Islet of Langerhans (tissue), 1 donor: Measurements from ENCODE around the gene RNU1-1.
"Not testable (repeated sequence)": the region's sequence is repeated elsewhere in the genome, so short reads cannot be mapped to it uniquely, and the experiment has no call there.

Experiments
- FAIRE-seq: peaks from one replicate; lab custom pipeline; 2011; peaks lifted over from hg19 to GRCh38; lab: Jason Lieb, UNC

Gene RNU1-1

GRCh38 chr1:16514107-16515055 is at the start of gene RNU1-1:
Gene RNU1-1, minus strand, starts transcription at chr1:16514285.
- FAIRE-seq: not testable (repeated sequence)

- FAIRE-seq: not testable (repeated sequence)
Measured at GRCh38 chr1:16561035-16561434, 47.0 kb upstream of the RNU1-1 start.

- not testable (repeated sequence) for FAIRE-seq
Measured at GRCh38 chr1:16560498-16560897, 46.4 kb upstream of the RNU1-1 start.

GRCh38 chr1:16559688-16560087 is 45.6 kb upstream of the RNU1-1 start:
- not testable (repeated sequence) for FAIRE-seq

- not testable (repeated sequence) for FAIRE-seq
Measured at GRCh38 chr1:16557034-16557433, 42.9 kb upstream of the RNU1-1 start.

- FAIRE-seq: not testable (repeated sequence)
Measured at GRCh38 chr1:16553244-16553643, 39.2 kb upstream of the RNU1-1 start.

GRCh38 chr1:16550212-16550918 is 36.3 kb upstream of the RNU1-1 start:
- FAIRE-seq: not testable (repeated sequence)

GRCh38 chr1:16549545-16549944 is 35.5 kb upstream of the RNU1-1 start:
- FAIRE-seq: not testable (repeated sequence)

- not testable (repeated sequence) for FAIRE-seq
Measured at GRCh38 chr1:16547502-16548241, 33.6 kb upstream of the RNU1-1 start.

- not testable (repeated sequence) for FAIRE-seq
Measured at GRCh38 chr1:16545682-16546095, 31.6 kb upstream of the RNU1-1 start.

- FAIRE-seq: not testable (repeated sequence)
Measured at GRCh38 chr1:16540421-16540893, 26.4 kb upstream of the RNU1-1 start.

- FAIRE-seq: not testable (repeated sequence)
Measured at GRCh38 chr1:16537528-16537927, 23.4 kb upstream of the RNU1-1 start.

GRCh38 chr1:16536796-16537195 is 22.7 kb upstream of the RNU1-1 start:
- FAIRE-seq: not testable (repeated sequence)

- FAIRE-seq: not testable (repeated sequence)
Measured at GRCh38 chr1:16535898-16536297, 21.8 kb upstream of the RNU1-1 start.

GRCh38 chr1:16535487-16535886 is 21.4 kb upstream of the RNU1-1 start:
- not testable (repeated sequence) for FAIRE-seq

- FAIRE-seq: not testable (repeated sequence)
Measured at GRCh38 chr1:16534829-16535456, 20.9 kb upstream of the RNU1-1 start.

- FAIRE-seq: not testable (repeated sequence)
Measured at GRCh38 chr1:16534239-16534828, 20.2 kb upstream of the RNU1-1 start.

- not testable (repeated sequence) for FAIRE-seq
Measured at GRCh38 chr1:16532235-16532991, 18.3 kb upstream of the RNU1-1 start.

GRCh38 chr1:16528338-16528737 is 14.3 kb upstream of the RNU1-1 start:
- FAIRE-seq: not testable (repeated sequence)

GRCh38 chr1:16525769-16526168 is 11.7 kb upstream of the RNU1-1 start:
- not testable (repeated sequence) for FAIRE-seq
